WTC11 (cell line): ENCODE results near the gene JMJD6.

ENCODE experiments used
- CREM ChIP-seq: sonication (generic); formaldehyde crosslinking; IDR thresholded peaks from 2 replicates; pipeline ENCODE4 v1.8.1; 2022; ENCODE audit warnings: mild to moderate bottlenecking, missing genetic modification reagents, moderate library complexity
- CTCF ChIP-seq: fragments of 200-600 bp; IDR thresholded peaks from 2 replicates; pipeline ENCODE4 v1.8.0; 2022; ENCODE audit warnings: antibody characterized with exemption
- ESRRA ChIP-seq: sonication (generic); formaldehyde crosslinking; IDR thresholded peaks from 2 replicates; pipeline ENCODE4 v1.8.1; 2022; ENCODE audit warnings: mild to moderate bottlenecking, missing genetic modification reagents, borderline replicate concordance
- FOXJ3 ChIP-seq: sonication (generic); formaldehyde crosslinking; IDR thresholded peaks from 2 replicates; pipeline ENCODE4 v1.9.0; 2021; ENCODE audit warnings: missing genetic modification reagents, mild to moderate bottlenecking, borderline replicate concordance
- TP53 ChIP-seq: sonication (generic); formaldehyde crosslinking; IDR thresholded peaks from 2 replicates; pipeline ENCODE4 v1.8.1; 2023; ENCODE audit warnings: mild to moderate bottlenecking, missing genetic modification reagents

- no peak for TF ChIP-seq ESRRA (CRISPR knock-in tag)
- no peak for TF ChIP-seq CTCF
- TF ChIP-seq CREM: no peak
- no peak for TF ChIP-seq TP53 (CRISPR knock-in tag)
- TF ChIP-seq FOXJ3 (CRISPR knock-in tag): no peak
Measured at GRCh38 chr17:76672892-76673291, 53.5 kb downstream of the JMJD6 start.
